Upper lobe of left lung (tissue), 6 donors: Measurements from ENCODE around the gene PDK1. TPM values are rescaled to one million over a fixed set of nuclear protein-coding genes. Genes with fewer than 3 reads are reported as not detected.

Experiments used
- ATAC-seq, 2 donors: fragments of 200-7000 bp; cut with Tn5 transposase; one replicate each; pipeline ENCODE4 v1.9.1; 2022; ENCODE audit warnings: mild to moderate bottlenecking in 2 of 2, moderate library complexity in 2 of 2; ENCODE audit not compliant: low FRiP score in 2 of 2
- DNase-seq, 2 donors: peaks; one replicate each; pipeline ENCODE4 v3.0.0-alpha.2; 2019 to 2020
- H3K27ac ChIP-seq, 4 donors: fragments of 200-600 bp; sonication (generic); one replicate each; pipeline ENCODE4 v1.5.1; 2016 to 2019
- H3K27me3 ChIP-seq, 4 donors: fragments of 200-600 bp; sonication (generic); one replicate each; pipeline ENCODE4 v1.5.1; 2017 to 2019
- H3K36me3 ChIP-seq, 4 donors: fragments of 200-600 bp; sonication (generic); one replicate each; pipeline ENCODE4 v1.5.1; 2016 to 2019
- H3K4me1 ChIP-seq, 4 donors: fragments of 200-600 bp; sonication (generic); one replicate each; pipeline ENCODE4 v1.5.1; 2018 to 2019
- H3K4me3 ChIP-seq, 4 donors: fragments of 200-600 bp; sonication (generic); one replicate each; pipeline ENCODE4 v1.5.1; 2017 to 2019; ENCODE audit warnings: mild to moderate bottlenecking in 2 of 4, moderate library complexity in 1 of 4
- H3K9me3 ChIP-seq, 4 donors: fragments of 200-600 bp; sonication (generic); one replicate each; pipeline ENCODE4 v1.5.1; 2018 to 2019
- CTCF ChIP-seq, 6 experiments: fragments of 450-650 bp in 4 of 6; fragments of 200-600 bp in 2 of 6; sonication (generic) in 2 of 6; IDR thresholded peaks; one replicate each; pipeline ENCODE4 v1.5.1; 2016 to 2019; ENCODE audit warnings: antibody characterized with exemption in 6 of 6
- EP300 ChIP-seq, 4 donors: sonication (generic); formaldehyde crosslinking; IDR thresholded peaks; one replicate each; pipeline ENCODE4 v1.5.1; 2017; ENCODE audit warnings: antibody characterized with exemption in 4 of 4, control low read depth in 2 of 4
- POLR2A ChIP-seq, 4 donors: fragments of 450-650 bp; IDR thresholded peaks; one replicate each; pipeline ENCODE4 v1.5.1; 2016 to 2017; ENCODE audit warnings: antibody characterized with exemption in 4 of 4, mild to moderate bottlenecking in 2 of 4
- POLR2AphosphoS5 ChIP-seq, 2 donors: sonication (generic); formaldehyde crosslinking; IDR thresholded peaks; one replicate each; pipeline ENCODE4 v1.5.1; 2017; ENCODE audit warnings: antibody characterized with exemption in 2 of 2
- WGBS, 2 donors: methylation state at CpG; one replicate each; pipeline ENCODE4 v1.1.5; 2017 to 2018; 5-methylcytosine and 5-hydroxymethylcytosine counted together
- total RNA-seq, 6 donors: library from RNA; depleted of rRNA in 4 of 6; stranded (reverse); fragments of >200 nt in 4 of 6; gene quantifications; one replicate each; pipeline versions ENCODE4 v1.1.0 to v1.2.1, GENCODE V29; 2016 to 2021
- donor health status: DM: no; HTN: no; CAD: no; lungs with moderate emphysema.
- donor health status: DM: no; HTN: yes; CAD: no; lungs with severe emphysema.

The PDK1 gene
- total RNA-seq, 6 donors from 2014 or later = 5.6 to 40.9 (median 13.8) TPM

- DNase-seq = no peak
- Histone ChIP-seq H3K4me3 (no peak overlapping the region), H3K27ac (no peak overlapping the region), H3K27me3 (no peaks in the 10 kb centered on the region), H3K4me1 (no peaks in the 10 kb centered on the region), H3K36me3 (no peaks in the 10 kb centered on the region), H3K9me3 (no peaks in the 10 kb centered on the region)
- no peak for TF ChIP-seq POLR2AphosphoS5 (IDR thresholded peaks at IDR 0.05)
- TF ChIP-seq CTCF (IDR thresholded peaks at IDR 0.05) = no peak
- no peak for TF ChIP-seq POLR2A (IDR thresholded peaks at IDR 0.05)
- no peak for TF ChIP-seq EP300 (IDR thresholded peaks at IDR 0.05)
- 80% methylated on average over 1 of the region's 1 CpG for WGBS, 2 donors
- ATAC-seq = peak in 1 of 2 donors; percentile 58
Observed at GRCh38 chr2:172623249-172623965, 67.5 kb downstream of the PDK1 start.

DNA sequence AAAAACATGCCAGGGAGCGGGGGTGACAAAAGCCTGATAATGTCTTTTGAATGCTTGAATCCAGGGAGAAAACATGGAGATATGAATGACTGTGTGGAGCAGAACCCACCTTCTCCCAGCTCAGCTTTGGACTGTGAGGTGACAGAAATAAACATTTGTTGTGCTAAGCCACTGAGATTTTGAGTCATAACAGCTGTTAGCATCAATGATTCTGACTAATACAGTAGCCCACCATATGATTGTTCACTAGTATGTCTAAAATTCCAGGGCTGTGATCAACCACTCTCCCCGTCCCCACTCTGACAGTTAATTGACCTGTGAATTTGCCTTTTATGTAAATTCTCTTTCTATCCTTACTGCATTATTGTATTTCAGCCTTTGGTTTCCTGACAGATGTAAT lies 69.1 kb downstream of the PDK1 start:
- WGBS, 2 donors = 95 to 97% methylated on average over 2 of the region's 2 CpGs
- Histone ChIP-seq H3K27ac (no peak overlapping the region), H3K27me3 (no peaks in the 10 kb centered on the region), H3K9me3 (no peaks in the 10 kb centered on the region), H3K36me3 (no peaks in the 10 kb centered on the region), H3K4me3 (no peak overlapping the region), H3K4me1 (no peaks in the 10 kb centered on the region)
- no peak for DNase-seq
- ATAC-seq = no peak
- TF ChIP-seq POLR2AphosphoS5 (IDR thresholded peaks at IDR 0.05) = no peak
- TF ChIP-seq EP300 (IDR thresholded peaks at IDR 0.05) = no peak
- TF ChIP-seq CTCF (IDR thresholded peaks at IDR 0.05) = no peak
- no peak for TF ChIP-seq POLR2A (IDR thresholded peaks at IDR 0.05)

DNA sequence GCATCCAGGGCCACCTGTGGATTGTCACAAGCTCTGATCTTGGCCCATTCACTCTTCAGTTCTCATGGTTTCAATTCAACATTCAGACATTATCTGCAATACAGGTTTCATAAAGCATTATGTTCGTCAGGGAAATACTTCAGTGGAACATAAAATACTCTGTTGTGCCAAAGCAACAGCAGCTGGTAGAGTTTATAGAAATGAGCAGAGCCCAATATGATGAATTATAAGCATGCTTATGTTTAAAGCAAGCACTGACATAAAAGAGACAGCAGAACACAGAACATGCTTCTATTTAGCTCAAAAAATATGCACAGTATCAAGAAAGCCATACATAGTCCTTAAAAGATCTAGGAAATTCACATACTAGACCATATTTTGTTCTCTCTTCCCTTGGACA lies 71.3 kb downstream of the PDK1 start:
- no peak for TF ChIP-seq POLR2A (IDR thresholded peaks at IDR 0.05)
- no peak for TF ChIP-seq EP300 (IDR thresholded peaks at IDR 0.05)
- TF ChIP-seq POLR2AphosphoS5 (IDR thresholded peaks at IDR 0.05) = no peak
- no peak for TF ChIP-seq CTCF (IDR thresholded peaks at IDR 0.05)
- Histone ChIP-seq H3K27me3 (no peaks in the 10 kb centered on the region), H3K4me3 (no peak overlapping the region), H3K36me3 (no peaks in the 10 kb centered on the region), H3K9me3 (no peaks in the 10 kb centered on the region), H3K4me1 (no peaks in the 10 kb centered on the region), H3K27ac (no peak overlapping the region)
- DNase-seq (no peak), ATAC-seq (no peak)
- WGBS, 2 donors = 88 to 90% methylated on average over 1 of the region's 1 CpG

DNA sequence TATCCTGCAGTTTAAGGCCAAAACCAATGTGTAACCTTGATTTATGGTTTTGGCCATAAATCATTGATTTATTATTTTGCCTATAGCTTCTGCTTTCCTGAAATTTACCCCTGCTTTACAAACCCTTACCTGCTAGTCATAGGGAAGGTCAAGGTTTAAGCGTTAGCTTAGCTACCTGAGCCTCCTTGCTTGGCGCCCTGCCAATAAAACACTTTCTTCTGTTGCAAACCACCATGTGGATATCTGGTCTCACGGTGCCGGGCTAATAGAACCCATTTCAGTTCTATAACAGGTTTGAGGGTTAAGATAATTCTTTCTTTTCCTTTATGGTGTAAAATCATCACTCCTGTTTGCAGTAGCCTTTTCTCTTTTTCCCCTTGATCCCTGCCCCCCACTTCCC lies 72.2 kb downstream of the PDK1 start:
- Histone ChIP-seq H3K4me1 (no peaks in the 10 kb centered on the region), H3K27me3 (no peaks in the 10 kb centered on the region), H3K9me3 (no peaks in the 10 kb centered on the region), H3K36me3 (no peaks in the 10 kb centered on the region), H3K4me3 (no peak overlapping the region), H3K27ac (no peak overlapping the region)
- ATAC-seq (no peak), DNase-seq (no peak)
- TF ChIP-seq EP300 (IDR thresholded peaks at IDR 0.05) (no peak), POLR2AphosphoS5 (IDR thresholded peaks at IDR 0.05) (no peak), POLR2A (IDR thresholded peaks at IDR 0.05) (no peak), CTCF (IDR thresholded peaks at IDR 0.05) (no peak)
- 73 to 97% methylated on average over 4 of the region's 4 CpGs for WGBS, 2 donors

- H3K4me3 ChIP-seq = no peak overlapping the region
- no peak overlapping the region for H3K27ac ChIP-seq
- WGBS, 2 donors = 78 to 89% methylated on average over 6 to 7 of the region's 7 CpGs
- H3K27me3 ChIP-seq = no peaks in the 10 kb centered on the region
- DNase-seq (peak in 1 of 2 donors; percentile 12), ATAC-seq (no peak)
- H3K36me3 ChIP-seq = no peaks in the 10 kb centered on the region
- TF ChIP-seq CTCF (IDR thresholded peaks at IDR 0.05) (no peak), POLR2A (IDR thresholded peaks at IDR 0.05) (no peak), EP300 (IDR thresholded peaks at IDR 0.05) (no peak), POLR2AphosphoS5 (IDR thresholded peaks at IDR 0.05) (no peak)
- H3K4me1 ChIP-seq = no peaks in the 10 kb centered on the region
- no peaks in the 10 kb centered on the region for H3K9me3 ChIP-seq
Observed at GRCh38 chr2:172629586-172629985, 73.7 kb downstream of the PDK1 start.
